SK-N-SH treated with all-trans-retinoic acid at 6 μM for 48 hours (cell line): ENCODE results near the gene CALR3.
A peak's percentile ranks its signal among the peaks of the same experiment; 100 is the strongest.

Experiments
- ATAC-seq: fragments of 200-7000 bp; cut with Tn5 transposase; 3 replicates; pipeline ENCODE4 v1.9.1; 2020; ENCODE audit warnings: mild to moderate bottlenecking, moderate library complexity
- ARNTL ChIP-seq: fragments of 450-650 bp; formaldehyde crosslinking; IDR thresholded peaks from 2 replicates; pipeline ENCODE4 v1.5.0; 2020; ENCODE audit warnings: low read depth, mild to moderate bottlenecking, moderate library complexity, borderline replicate concordance
- BACH2 ChIP-seq: fragments of 250-450 bp; sonication (Bioruptor Pico); IDR thresholded peaks from 2 replicates; pipeline ENCODE4 v1.9.0; 2021; ENCODE audit warnings: mild to moderate bottlenecking, borderline replicate concordance
- CSDC2 ChIP-seq: fragments of 250-450 bp; sonication (Bioruptor Pico); IDR thresholded peaks from 2 replicates; pipeline ENCODE4 v1.5.0; 2020; ENCODE audit warnings: mild to moderate bottlenecking, moderate library complexity
- GLIS3 ChIP-seq: fragments of 250-450 bp; sonication (Bioruptor Pico); IDR thresholded peaks from 2 replicates; pipeline ENCODE4 v1.5.0; 2020; ENCODE audit warnings: mild to moderate bottlenecking, moderate library complexity
- ISL1 ChIP-seq: fragments of 250-450 bp; sonication (Bioruptor Pico); IDR thresholded peaks from 2 replicates; pipeline ENCODE4 v2.1.2; 2022; ENCODE audit warnings: mild to moderate bottlenecking, moderate library complexity
- OSR1 ChIP-seq: fragments of 250-450 bp; sonication (Bioruptor Pico); IDR thresholded peaks from 2 replicates; pipeline ENCODE4 v1.8.0; 2022; ENCODE audit warnings: moderate library complexity, mild to moderate bottlenecking, inconsistent platforms
- PPARA ChIP-seq: fragments of 250-450 bp; sonication (Bioruptor Pico); IDR thresholded peaks from 2 replicates; pipeline ENCODE4 v1.5.0; 2020; ENCODE audit warnings: mild to moderate bottlenecking, borderline replicate concordance
- RARB ChIP-seq: fragments of 250-450 bp; sonication (Bioruptor Pico); IDR thresholded peaks from 2 replicates; pipeline ENCODE4 v1.8.0; 2021; ENCODE audit warnings: mild to moderate bottlenecking, moderate library complexity
- SNAI2 ChIP-seq: fragments of 250-450 bp; sonication (Bioruptor Pico); IDR thresholded peaks from 2 replicates; pipeline ENCODE4 v1.5.0; 2020; ENCODE audit warnings: mild to moderate bottlenecking, moderate library complexity
- TCF4 ChIP-seq: fragments of 250-450 bp; sonication (Bioruptor Pico); IDR thresholded peaks from 2 replicates; pipeline ENCODE4 v1.8.0; 2021; ENCODE audit warnings: mild to moderate bottlenecking, moderate library complexity, borderline replicate concordance
- TOX ChIP-seq: fragments of 250-450 bp; sonication (Bioruptor Pico); IDR thresholded peaks from 2 replicates; pipeline ENCODE4 v1.8.0; 2021; ENCODE audit warnings: mild to moderate bottlenecking, moderate library complexity, borderline replicate concordance
- ZC3H10 ChIP-seq: fragments of 250-450 bp; sonication (Bioruptor Pico); IDR thresholded peaks from 2 replicates; pipeline ENCODE4 v1.5.1; 2021; ENCODE audit warnings: mild to moderate bottlenecking, moderate library complexity
- ZFP3 ChIP-seq: fragments of 250-450 bp; sonication (Bioruptor Pico); IDR thresholded peaks from 2 replicates; pipeline ENCODE4 v1.5.0; 2020; ENCODE audit warnings: mild to moderate bottlenecking, moderate library complexity
- ZFP30 ChIP-seq: fragments of 450-650 bp; formaldehyde crosslinking; IDR thresholded peaks from 2 replicates; pipeline ENCODE4 v1.5.0; 2022; ENCODE audit warnings: mild to moderate bottlenecking, moderate library complexity
- ZNF565 ChIP-seq: fragments of 450-650 bp; formaldehyde crosslinking; conservative IDR thresholded peaks from 2 replicates; pipeline ENCODE4 v1.5.0; 2020; ENCODE audit warnings: low read depth, mild to moderate bottlenecking, moderate library complexity
- ZNF70 ChIP-seq: fragments of 450-650 bp; formaldehyde crosslinking; IDR thresholded peaks from 2 replicates; pipeline ENCODE4 v1.5.0; 2020; ENCODE audit warnings: mild to moderate bottlenecking, moderate library complexity
- ZNF8 ChIP-seq: fragments of 450-650 bp; formaldehyde crosslinking; IDR thresholded peaks from 2 replicates; pipeline ENCODE4 v1.5.0; 2020; ENCODE audit warnings: mild to moderate bottlenecking, moderate library complexity
- TF ChIP-seq, protein P1 (sequence below): fragments of 250-450 bp; sonication (Bioruptor Pico); IDR thresholded peaks from 2 replicates; pipeline ENCODE4 v1.5.1; 2020; ENCODE audit warnings: low read depth, mild to moderate bottlenecking, moderate library complexity
- TF ChIP-seq, protein P2 (sequence below): fragments of 250-450 bp; sonication (Bioruptor Pico); IDR thresholded peaks from 2 replicates; pipeline ENCODE4 v1.8.0; 2020; ENCODE audit warnings: mild to moderate bottlenecking, moderate library complexity, borderline replicate concordance
- TF ChIP-seq, protein P3 (sequence below): fragments of 250-450 bp; sonication (Bioruptor Pico); IDR thresholded peaks from 2 replicates; pipeline ENCODE4 v1.5.1; 2021; ENCODE audit warnings: mild to moderate bottlenecking, moderate library complexity
- TF ChIP-seq, protein P4 (sequence below): fragments of 250-450 bp; sonication (Bioruptor Pico); IDR thresholded peaks from 2 replicates; pipeline ENCODE4 v1.5.0; 2020; ENCODE audit warnings: mild to moderate bottlenecking, moderate library complexity
- TF ChIP-seq, protein P5 (sequence below): fragments of 250-450 bp; sonication (Bioruptor Pico); IDR thresholded peaks from 2 replicates; pipeline ENCODE4 v1.8.0; 2021; ENCODE audit warnings: low read depth, mild to moderate bottlenecking, moderate library complexity, borderline replicate concordance

The CALR3 gene

DNA sequence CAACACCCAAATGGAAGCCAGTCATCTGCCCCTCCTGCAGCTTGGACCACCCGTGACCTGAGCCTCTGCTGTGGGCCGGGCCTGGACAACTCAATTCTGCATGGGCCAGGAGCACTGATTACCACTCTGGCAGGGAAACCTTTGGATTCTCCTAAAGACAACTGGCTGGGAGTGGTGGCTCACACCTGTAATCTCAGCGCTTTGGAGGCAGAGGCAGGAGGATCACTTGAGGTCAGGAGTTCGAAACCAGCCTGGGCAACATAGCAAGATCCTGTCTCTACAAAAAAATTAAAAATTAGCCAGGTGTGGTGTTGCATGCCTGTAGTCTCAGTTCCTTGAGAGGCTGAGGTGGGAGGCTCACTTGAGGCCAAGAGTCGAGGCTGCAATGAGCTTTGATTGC lies 30.7 kb downstream of the CALR3 start:
- TF ChIP-seq, protein P1, sequence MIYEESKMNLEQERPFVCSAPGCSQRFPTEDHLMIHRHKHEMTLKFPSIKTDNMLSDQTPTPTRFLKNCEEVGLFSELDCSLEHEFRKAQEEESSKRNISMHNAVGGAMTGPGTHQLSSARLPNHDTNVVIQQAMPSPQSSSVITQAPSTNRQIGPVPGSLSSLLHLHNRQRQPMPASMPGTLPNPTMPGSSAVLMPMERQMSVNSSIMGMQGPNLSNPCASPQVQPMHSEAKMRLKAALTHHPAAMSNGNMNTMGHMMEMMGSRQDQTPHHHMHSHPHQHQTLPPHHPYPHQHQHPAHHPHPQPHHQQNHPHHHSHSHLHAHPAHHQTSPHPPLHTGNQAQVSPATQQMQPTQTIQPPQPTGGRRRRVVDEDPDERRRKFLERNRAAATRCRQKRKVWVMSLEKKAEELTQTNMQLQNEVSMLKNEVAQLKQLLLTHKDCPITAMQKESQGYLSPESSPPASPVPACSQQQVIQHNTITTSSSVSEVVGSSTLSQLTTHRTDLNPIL (CRISPR knock-in tag), result no peak
- no peak for ATAC-seq

DNA sequence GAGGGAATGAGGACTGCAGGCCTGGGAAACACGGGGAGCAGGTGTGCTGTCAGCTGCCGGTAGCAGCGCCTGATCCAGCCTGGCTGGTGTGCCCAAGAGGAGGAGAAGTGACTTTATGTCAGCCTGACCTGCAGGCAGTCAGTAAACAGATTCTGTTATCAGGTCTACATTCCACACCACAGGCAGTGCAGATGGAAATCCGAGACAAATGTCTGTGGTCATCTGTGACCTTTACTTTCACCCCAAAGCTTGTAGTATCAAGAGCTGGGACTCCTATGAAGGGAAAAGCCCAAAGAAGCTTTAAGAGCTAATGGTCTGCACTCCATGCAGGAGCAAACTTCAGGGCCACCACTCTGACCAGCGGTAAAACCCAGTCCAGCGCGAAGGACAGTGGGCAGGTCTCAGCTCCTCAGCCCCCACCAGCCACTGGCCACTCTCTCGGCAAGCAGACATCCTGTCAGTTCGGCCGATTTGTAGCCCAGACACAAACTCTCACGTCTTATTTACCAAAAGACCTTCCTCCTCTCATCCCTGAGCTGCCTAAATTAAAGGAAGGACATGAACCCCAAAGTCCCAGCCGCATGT lies 31.9 kb downstream of the CALR3 start:
- no peak for TF ChIP-seq TCF4 (CRISPR knock-in tag)
- no peak for TF ChIP-seq ARNTL (CRISPR knock-in tag)
- TF ChIP-seq, protein P2, sequence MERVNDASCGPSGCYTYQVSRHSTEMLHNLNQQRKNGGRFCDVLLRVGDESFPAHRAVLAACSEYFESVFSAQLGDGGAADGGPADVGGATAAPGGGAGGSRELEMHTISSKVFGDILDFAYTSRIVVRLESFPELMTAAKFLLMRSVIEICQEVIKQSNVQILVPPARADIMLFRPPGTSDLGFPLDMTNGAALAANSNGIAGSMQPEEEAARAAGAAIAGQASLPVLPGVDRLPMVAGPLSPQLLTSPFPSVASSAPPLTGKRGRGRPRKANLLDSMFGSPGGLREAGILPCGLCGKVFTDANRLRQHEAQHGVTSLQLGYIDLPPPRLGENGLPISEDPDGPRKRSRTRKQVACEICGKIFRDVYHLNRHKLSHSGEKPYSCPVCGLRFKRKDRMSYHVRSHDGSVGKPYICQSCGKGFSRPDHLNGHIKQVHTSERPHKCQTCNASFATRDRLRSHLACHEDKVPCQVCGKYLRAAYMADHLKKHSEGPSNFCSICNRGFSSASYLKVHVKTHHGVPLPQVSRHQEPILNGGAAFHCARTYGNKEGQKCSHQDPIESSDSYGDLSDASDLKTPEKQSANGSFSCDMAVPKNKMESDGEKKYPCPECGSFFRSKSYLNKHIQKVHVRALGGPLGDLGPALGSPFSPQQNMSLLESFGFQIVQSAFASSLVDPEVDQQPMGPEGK, result no peak
- TF ChIP-seq ZNF565 (CRISPR knock-in tag), result no peak
- no peak for TF ChIP-seq TOX (CRISPR knock-in tag)
- no peak for TF ChIP-seq OSR1 (CRISPR knock-in tag)
- no peak for TF ChIP-seq ZFP30 (CRISPR knock-in tag)
- no peak for TF ChIP-seq ZNF70 (CRISPR knock-in tag)
- TF ChIP-seq, protein P3, sequence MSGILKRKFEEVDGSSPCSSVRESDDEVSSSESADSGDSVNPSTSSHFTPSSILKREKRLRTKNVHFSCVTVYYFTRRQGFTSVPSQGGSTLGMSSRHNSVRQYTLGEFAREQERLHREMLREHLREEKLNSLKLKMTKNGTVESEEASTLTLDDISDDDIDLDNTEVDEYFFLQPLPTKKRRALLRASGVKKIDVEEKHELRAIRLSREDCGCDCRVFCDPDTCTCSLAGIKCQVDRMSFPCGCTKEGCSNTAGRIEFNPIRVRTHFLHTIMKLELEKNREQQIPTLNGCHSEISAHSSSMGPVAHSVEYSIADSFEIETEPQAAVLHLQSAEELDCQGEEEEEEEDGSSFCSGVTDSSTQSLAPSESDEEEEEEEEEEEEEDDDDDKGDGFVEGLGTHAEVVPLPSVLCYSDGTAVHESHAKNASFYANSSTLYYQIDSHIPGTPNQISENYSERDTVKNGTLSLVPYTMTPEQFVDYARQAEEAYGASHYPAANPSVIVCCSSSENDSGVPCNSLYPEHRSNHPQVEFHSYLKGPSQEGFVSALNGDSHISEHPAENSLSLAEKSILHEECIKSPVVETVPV (CRISPR knock-in tag), result no peak
- TF ChIP-seq BACH2 (CRISPR knock-in tag), result no peak
- TF ChIP-seq, protein P4, sequence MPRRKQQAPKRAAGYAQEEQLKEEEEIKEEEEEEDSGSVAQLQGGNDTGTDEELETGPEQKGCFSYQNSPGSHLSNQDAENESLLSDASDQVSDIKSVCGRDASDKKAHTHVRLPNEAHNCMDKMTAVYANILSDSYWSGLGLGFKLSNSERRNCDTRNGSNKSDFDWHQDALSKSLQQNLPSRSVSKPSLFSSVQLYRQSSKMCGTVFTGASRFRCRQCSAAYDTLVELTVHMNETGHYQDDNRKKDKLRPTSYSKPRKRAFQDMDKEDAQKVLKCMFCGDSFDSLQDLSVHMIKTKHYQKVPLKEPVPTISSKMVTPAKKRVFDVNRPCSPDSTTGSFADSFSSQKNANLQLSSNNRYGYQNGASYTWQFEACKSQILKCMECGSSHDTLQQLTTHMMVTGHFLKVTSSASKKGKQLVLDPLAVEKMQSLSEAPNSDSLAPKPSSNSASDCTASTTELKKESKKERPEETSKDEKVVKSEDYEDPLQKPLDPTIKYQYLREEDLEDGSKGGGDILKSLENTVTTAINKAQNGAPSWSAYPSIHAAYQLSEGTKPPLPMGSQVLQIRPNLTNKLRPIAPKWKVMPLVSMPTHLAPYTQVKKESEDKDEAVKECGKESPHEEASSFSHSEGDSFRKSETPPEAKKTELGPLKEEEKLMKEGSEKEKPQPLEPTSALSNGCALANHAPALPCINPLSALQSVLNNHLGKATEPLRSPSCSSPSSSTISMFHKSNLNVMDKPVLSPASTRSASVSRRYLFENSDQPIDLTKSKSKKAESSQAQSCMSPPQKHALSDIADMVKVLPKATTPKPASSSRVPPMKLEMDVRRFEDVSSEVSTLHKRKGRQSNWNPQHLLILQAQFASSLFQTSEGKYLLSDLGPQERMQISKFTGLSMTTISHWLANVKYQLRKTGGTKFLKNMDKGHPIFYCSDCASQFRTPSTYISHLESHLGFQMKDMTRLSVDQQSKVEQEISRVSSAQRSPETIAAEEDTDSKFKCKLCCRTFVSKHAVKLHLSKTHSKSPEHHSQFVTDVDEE (CRISPR knock-in tag), result no peak
- TF ChIP-seq GLIS3 (CRISPR knock-in tag), result no peak
- TF ChIP-seq ZC3H10 (CRISPR knock-in tag), result no peak
- no peak for TF ChIP-seq ZNF8 (CRISPR knock-in tag)
- no peak for TF ChIP-seq ZFP3 (CRISPR knock-in tag)
- TF ChIP-seq SNAI2 (CRISPR knock-in tag), result no peak
- ATAC-seq, result peak; percentile 61

DNA sequence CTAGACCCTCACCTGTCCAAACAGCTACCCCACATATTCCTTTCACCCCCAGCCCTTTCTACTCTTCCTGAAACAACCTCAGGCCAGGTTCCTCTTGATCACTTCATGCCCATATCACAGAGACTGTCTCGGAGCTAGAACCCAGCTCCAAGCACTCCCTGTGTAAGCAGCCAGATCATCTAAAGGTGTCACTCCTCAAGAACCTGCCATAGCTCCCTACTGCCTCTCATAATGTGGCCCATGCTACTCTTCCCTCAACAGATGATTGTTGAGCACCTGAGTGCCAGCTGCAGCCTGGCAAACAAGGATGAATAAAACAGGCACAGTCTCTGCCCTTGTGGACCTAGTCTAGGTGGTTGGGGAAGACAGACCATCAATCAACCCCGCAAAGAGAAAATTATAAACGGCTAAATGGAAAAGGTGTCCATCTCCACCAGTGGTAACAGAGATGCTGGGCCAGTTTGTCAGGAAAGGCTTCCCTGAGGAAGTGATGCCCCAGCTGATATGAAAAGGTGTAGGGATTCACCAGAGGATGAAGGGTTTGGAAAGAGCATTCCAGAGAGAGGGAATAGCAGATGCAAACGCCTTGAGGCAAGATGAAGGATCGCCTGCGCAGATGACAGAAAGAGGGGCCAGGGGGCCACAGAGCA lies 32.5 kb downstream of the CALR3 start:
- ATAC-seq, result no peak
- TF ChIP-seq ZNF70 (CRISPR knock-in tag) (no peak), SNAI2 (CRISPR knock-in tag) (no peak), BACH2 (CRISPR knock-in tag) (no peak), ARNTL (CRISPR knock-in tag) (no peak), TOX (CRISPR knock-in tag) (no peak), ZFP30 (CRISPR knock-in tag) (no peak), ZC3H10 (CRISPR knock-in tag) (no peak), RARB (CRISPR knock-in tag) (no peak), CSDC2 (CRISPR knock-in tag) (no peak), GLIS3 (CRISPR knock-in tag) (no peak), PPARA (CRISPR knock-in tag) (no peak), ISL1 (no peak)
- TF ChIP-seq, protein P1 (CRISPR knock-in tag), result no peak
- TF ChIP-seq, protein P2, result no peak
- TF ChIP-seq, protein P5, sequence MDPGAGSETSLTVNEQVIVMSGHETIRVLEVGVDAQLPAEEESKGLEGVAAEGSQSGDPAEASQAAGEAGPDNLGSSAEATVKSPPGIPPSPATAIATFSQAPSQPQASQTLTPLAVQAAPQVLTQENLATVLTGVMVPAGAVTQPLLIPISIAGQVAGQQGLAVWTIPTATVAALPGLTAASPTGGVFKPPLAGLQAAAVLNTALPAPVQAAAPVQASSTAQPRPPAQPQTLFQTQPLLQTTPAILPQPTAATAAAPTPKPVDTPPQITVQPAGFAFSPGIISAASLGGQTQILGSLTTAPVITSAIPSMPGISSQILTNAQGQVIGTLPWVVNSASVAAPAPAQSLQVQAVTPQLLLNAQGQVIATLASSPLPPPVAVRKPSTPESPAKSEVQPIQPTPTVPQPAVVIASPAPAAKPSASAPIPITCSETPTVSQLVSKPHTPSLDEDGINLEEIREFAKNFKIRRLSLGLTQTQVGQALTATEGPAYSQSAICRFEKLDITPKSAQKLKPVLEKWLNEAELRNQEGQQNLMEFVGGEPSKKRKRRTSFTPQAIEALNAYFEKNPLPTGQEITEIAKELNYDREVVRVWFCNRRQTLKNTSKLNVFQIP, result no peak
